Measurements from ENCODE around the gene PTPRK. TPM values are rescaled to one million over a fixed set of nuclear protein-coding genes. Genes with fewer than 3 reads are reported as not detected.

Gene PTPRK
- total RNA-seq, 1 experiment from 2014 or later: 34.2 TPM

DNA sequence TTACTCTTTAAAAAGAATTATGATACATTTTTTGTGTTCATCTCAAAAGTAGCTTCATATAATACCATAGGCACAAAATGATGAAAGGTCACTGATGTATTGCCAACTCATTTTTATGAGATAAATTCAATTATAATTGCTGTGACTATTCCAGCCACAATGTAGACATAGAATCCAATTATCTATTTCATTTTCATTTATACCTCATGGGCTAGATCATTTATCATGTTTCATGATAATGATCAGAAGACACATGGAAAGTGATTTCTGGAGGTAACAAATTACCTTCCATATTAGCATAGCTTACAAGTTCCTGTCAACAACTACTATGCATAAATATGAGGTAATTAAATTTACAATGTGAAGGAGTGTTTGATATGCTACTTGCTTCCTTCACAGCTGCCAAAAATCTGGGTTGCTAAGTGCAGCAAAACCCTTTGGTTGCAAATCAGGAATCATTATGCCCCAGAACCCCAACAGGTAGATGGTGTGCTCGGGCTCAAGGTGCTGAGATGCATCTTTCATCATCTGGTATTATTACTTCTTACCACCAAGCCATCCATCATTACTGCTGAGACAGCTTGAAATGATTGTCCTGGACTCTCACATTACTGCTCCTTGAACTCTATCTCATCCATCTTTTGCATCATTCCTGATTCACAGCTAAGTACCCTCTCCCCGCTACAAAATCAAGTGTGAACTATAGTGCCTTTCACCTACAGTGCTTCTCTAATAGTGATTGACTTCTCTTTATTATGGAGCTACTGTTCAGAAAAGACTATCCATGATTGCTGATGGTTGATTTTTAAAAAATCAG, 313.6 kb downstream of the PTPRK start:
- no peak overlapping the region for H3K27ac ChIP-seq (ENCODE audit: low read depth, low read length)
- BruUV-seq (replicated peaks): no TSS peak
- no peaks in the 10 kb centered on the region for H3K4me1 ChIP-seq (ENCODE audit: control insufficient read depth in 1 of 2, insufficient read depth in 2 of 2, low read length in 2 of 2)
- POLR2A ChIA-PET: no interaction called here
- intact Hi-C loops (cut with micrococcal nuclease): no loop called here
- no peaks in the 10 kb centered on the region for H3K36me3 ChIP-seq (ENCODE audit: control insufficient read depth in 1 of 2, insufficient read depth in 2 of 2, low read length in 2 of 2)
- H3K4me2 ChIP-seq (ENCODE audit: low read length): no peak overlapping the region
- no peak for DNase-seq (ENCODE audit: low read depth, low spot score)
- no peak overlapping the region for H3K4me3 ChIP-seq (replicated peaks in 1 of 2; ENCODE audit: low read depth in 1 of 2, low read length in 2 of 2)
- RAD21 ChIA-PET (ENCODE audit: low non-redundant PET in 1 of 2, low total read pairs in 2 of 2, uncharacterized antibody in 2 of 2, unreplicated experiment in 2 of 2): no interaction called here
- no peaks in the 10 kb centered on the region for H4K20me1 ChIP-seq (ENCODE audit: insufficient read depth)
- H3K79me2 ChIP-seq (ENCODE audit: insufficient read depth, low read length): no peaks in the 10 kb centered on the region
- H3K27me3 ChIP-seq (ENCODE audit: insufficient read depth, low read length): no peaks in the 10 kb centered on the region
- H2AFZ ChIP-seq (ENCODE audit: low read depth, low read length, poor library complexity, severe bottlenecking): no peak overlapping the region
- TF ChIP-seq TCF7L2 (IDR thresholded peaks at IDR 0.05; ENCODE audit: borderline replicate concordance, extremely low read depth, insufficient read depth, insufficient read length) (no peak), ELF1 (IDR thresholded peaks at IDR 0.05; ENCODE audit: borderline replicate concordance, low read depth) (no peak), EZH2phosphoT487 (IDR thresholded peaks at IDR 0.05; ENCODE audit: borderline replicate concordance) (no peak), CEBPB (IDR thresholded peaks at IDR 0.05; ENCODE audit: low read depth) (no peak)
- no peak for ATAC-seq
- H3K9me3 ChIP-seq (ENCODE audit: control insufficient read depth in 1 of 2, insufficient read depth in 1 of 2, low read depth in 1 of 2, low read length in 2 of 2): no peaks in the 10 kb centered on the region
- no peaks in the 10 kb centered on the region for H3K9me2 ChIP-seq (ENCODE audit: insufficient read depth)
- no peak overlapping the region for H3K9ac ChIP-seq (ENCODE audit: low read length)
- CTCF ChIA-PET: interaction anchor here (0.6 kb wide), 1 partner anchor 17 kb away, joined by 3 read pairs; no protein-coding TSS in a partner anchor

DNA sequence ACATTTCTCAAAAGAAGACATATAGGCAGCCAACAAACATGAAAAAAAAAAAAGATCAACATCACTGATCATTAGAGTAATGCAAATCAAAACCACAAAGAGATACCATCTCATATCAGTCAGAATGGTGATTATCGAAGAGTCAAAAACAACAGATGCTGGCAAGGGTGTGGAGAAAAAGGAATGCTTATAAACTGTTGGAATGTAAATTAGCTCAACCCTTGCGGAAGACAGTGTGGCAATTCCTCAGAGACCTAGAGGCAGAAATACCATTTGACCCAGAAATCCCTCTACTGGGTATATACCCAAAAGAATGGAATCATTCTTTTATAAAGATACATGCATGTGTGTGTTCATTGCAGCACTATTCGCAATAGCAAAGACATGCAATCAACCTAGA, 315.8 kb downstream of the PTPRK start:
- no peaks in the 10 kb centered on the region for H3K36me3 ChIP-seq (ENCODE audit: control insufficient read depth in 1 of 2, insufficient read depth in 2 of 2, low read length in 2 of 2)
- H4K20me1 ChIP-seq (ENCODE audit: insufficient read depth): no peaks in the 10 kb centered on the region
- no TSS peak for BruUV-seq (replicated peaks)
- no peaks in the 10 kb centered on the region for H3K4me1 ChIP-seq (ENCODE audit: control insufficient read depth in 1 of 2, insufficient read depth in 2 of 2, low read length in 2 of 2)
- intact Hi-C loops (cut with micrococcal nuclease): no loop called here
- H2AFZ ChIP-seq (ENCODE audit: low read depth, low read length, poor library complexity, severe bottlenecking): no peak overlapping the region
- ATAC-seq (no peak), DNase-seq (ENCODE audit: low read depth, low spot score) (no peak)
- H3K9me2 ChIP-seq (ENCODE audit: insufficient read depth): no peaks in the 10 kb centered on the region
- H3K4me2 ChIP-seq (ENCODE audit: low read length): no peak overlapping the region
- CTCF ChIA-PET: no interaction called here
- no peak overlapping the region for H3K4me3 ChIP-seq (replicated peaks in 1 of 2; ENCODE audit: low read depth in 1 of 2, low read length in 2 of 2)
- H3K27ac ChIP-seq (ENCODE audit: low read depth, low read length): no peak overlapping the region
- no peaks in the 10 kb centered on the region for H3K79me2 ChIP-seq (ENCODE audit: insufficient read depth, low read length)
- POLR2A ChIA-PET: no interaction called here
- no peaks in the 10 kb centered on the region for H3K27me3 ChIP-seq (ENCODE audit: insufficient read depth, low read length)
- H3K9me3 ChIP-seq (ENCODE audit: control insufficient read depth in 1 of 2, insufficient read depth in 1 of 2, low read depth in 1 of 2, low read length in 2 of 2): no peaks in the 10 kb centered on the region
- RAD21 ChIA-PET (ENCODE audit: low non-redundant PET in 1 of 2, low total read pairs in 2 of 2, uncharacterized antibody in 2 of 2, unreplicated experiment in 2 of 2): no interaction called here
- no peak for TF ChIP-seq CBX3 (IDR thresholded peaks at IDR 0.05; ENCODE audit: low read depth)
- TF ChIP-seq, protein P1, sequence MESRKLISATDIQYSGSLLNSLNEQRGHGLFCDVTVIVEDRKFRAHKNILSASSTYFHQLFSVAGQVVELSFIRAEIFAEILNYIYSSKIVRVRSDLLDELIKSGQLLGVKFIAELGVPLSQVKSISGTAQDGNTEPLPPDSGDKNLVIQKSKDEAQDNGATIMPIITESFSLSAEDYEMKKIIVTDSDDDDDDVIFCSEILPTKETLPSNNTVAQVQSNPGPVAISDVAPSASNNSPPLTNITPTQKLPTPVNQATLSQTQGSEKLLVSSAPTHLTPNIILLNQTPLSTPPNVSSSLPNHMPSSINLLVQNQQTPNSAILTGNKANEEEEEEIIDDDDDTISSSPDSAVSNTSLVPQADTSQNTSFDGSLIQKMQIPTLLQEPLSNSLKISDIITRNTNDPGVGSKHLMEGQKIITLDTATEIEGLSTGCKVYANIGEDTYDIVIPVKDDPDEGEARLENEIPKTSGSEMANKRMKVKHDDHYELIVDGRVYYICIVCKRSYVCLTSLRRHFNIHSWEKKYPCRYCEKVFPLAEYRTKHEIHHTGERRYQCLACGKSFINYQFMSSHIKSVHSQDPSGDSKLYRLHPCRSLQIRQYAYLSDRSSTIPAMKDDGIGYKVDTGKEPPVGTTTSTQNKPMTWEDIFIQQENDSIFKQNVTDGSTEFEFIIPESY (IDR thresholded peaks at IDR 0.05; ENCODE audit: extremely low read depth, insufficient replicate concordance, low read length): no peak
- H3K9ac ChIP-seq (ENCODE audit: low read length): no peak overlapping the region
